ENCODE measurements around the gene CCNQ. TPM values are rescaled to one million over a fixed set of nuclear protein-coding genes. Genes with fewer than 3 reads are reported as not detected.
"Not testable (repeated sequence)": the region's sequence is repeated elsewhere in the genome, so short reads cannot be mapped to it uniquely, and the experiment has no call there.

The CCNQ gene
- total and polyA plus RNA-seq, 2 experiments from 2014 or later, result 34.5 to 45.5 TPM

- DNase-seq, result no peak
- H3K9ac ChIP-seq, result no peak overlapping the region
- H3K4me2 ChIP-seq (ENCODE audit: unreplicated experiment), result no peak overlapping the region
- in situ Hi-C loops (cut with MboI), result no loop called here
- WGBS, 2 experiments (ENCODE audit: low coverage in 1 of 2, low lambda C conversion rate in 2 of 2, missing lambda C conversion rate in 2 of 2), result 81 to 83% methylated on average over 18 to 19 of the region's 23 CpGs
- no peak overlapping the region for H2AFZ ChIP-seq
- no peak overlapping the region for H3K4me3 ChIP-seq
- no peaks in the 10 kb centered on the region for H3K27me3 ChIP-seq (replicated peaks; ENCODE audit: insufficient read depth)
- no peaks in the 10 kb centered on the region for H3K4me1 ChIP-seq (ENCODE audit: insufficient read depth)
- no peaks in the 10 kb centered on the region for H3K79me2 ChIP-seq (ENCODE audit: insufficient read depth)
- no peaks in the 10 kb centered on the region for H3F3A ChIP-seq (ENCODE audit: insufficient read depth)
- no peaks in the 10 kb centered on the region for H3K36me3 ChIP-seq (ENCODE audit: low read depth)
- no peaks in the 10 kb centered on the region for H3K9me3 ChIP-seq (ENCODE audit: low read depth)
- no peaks in the 10 kb centered on the region for H3K9me2 ChIP-seq (ENCODE audit: insufficient read depth)
- no peak overlapping the region for H3K27ac ChIP-seq
- TF ChIP-seq EZH2phosphoT487 (IDR thresholded peaks at IDR 0.05; ENCODE audit: insufficient read depth, low read depth) (no peak), EZH2 (IDR thresholded peaks at IDR 0.05; ENCODE audit: insufficient read depth, poor library complexity, severe bottlenecking) (no peak)
- H4K20me1 ChIP-seq (ENCODE audit: insufficient read depth), result no peaks in the 10 kb centered on the region
These were observed 7.6 kb upstream of the CCNQ start for GRCh38 chrX:153606503-153606902.

- H3K4me3 ChIP-seq; H3K79me2 ChIP-seq (ENCODE audit: insufficient read depth); H3K9me3 ChIP-seq (ENCODE audit: low read depth); H4K20me1 ChIP-seq (ENCODE audit: insufficient read depth); H3K9me2 ChIP-seq (ENCODE audit: insufficient read depth); H2AFZ ChIP-seq; H3K4me1 ChIP-seq (ENCODE audit: insufficient read depth); H3K27ac ChIP-seq; in situ Hi-C loops (cut with MboI); H3K4me2 ChIP-seq (ENCODE audit: unreplicated experiment); DNase-seq; H3F3A ChIP-seq (ENCODE audit: insufficient read depth); H3K27me3 ChIP-seq (replicated peaks; ENCODE audit: insufficient read depth); H3K9ac ChIP-seq; H3K36me3 ChIP-seq (ENCODE audit: low read depth): not testable (repeated sequence)
- WGBS, 2 experiments (ENCODE audit: low coverage in 1 of 2, low lambda C conversion rate in 2 of 2, missing lambda C conversion rate in 2 of 2), result 71 to 73% methylated on average over 12 to 17 of the region's 18 CpGs
These were observed 5.9 kb upstream of the CCNQ start for GRCh38 chrX:153604666-153605380.

GRCh38 chrX:153603131-153603656, 4.3 kb upstream of the CCNQ start:
- no peak overlapping the region for H3K4me3 ChIP-seq
- H3K27me3 ChIP-seq (replicated peaks; ENCODE audit: insufficient read depth), result no peaks in the 10 kb centered on the region
- in situ Hi-C loops (cut with MboI), result no loop called here
- no peak overlapping the region for H3K4me2 ChIP-seq (ENCODE audit: unreplicated experiment)
- WGBS, 2 experiments (ENCODE audit: low coverage in 1 of 2, low lambda C conversion rate in 2 of 2, missing lambda C conversion rate in 2 of 2), result 67 to 83% methylated on average over 4 to 8 of the region's 17 CpGs
- peaks cover 2% of the 10 kb centered on the region for H3K79me2 ChIP-seq (ENCODE audit: insufficient read depth)
- H3K9ac ChIP-seq, result no peak overlapping the region
- TF ChIP-seq EZH2 (IDR thresholded peaks at IDR 0.05; ENCODE audit: insufficient read depth, poor library complexity, severe bottlenecking) (no peak), EZH2phosphoT487 (IDR thresholded peaks at IDR 0.05; ENCODE audit: insufficient read depth, low read depth) (no peak)
- no peaks in the 10 kb centered on the region for H3K9me3 ChIP-seq (ENCODE audit: low read depth)
- no peaks in the 10 kb centered on the region for H3F3A ChIP-seq (ENCODE audit: insufficient read depth)
- no peak overlapping the region for H3K27ac ChIP-seq
- no peaks in the 10 kb centered on the region for H4K20me1 ChIP-seq (ENCODE audit: insufficient read depth)
- no peaks in the 10 kb centered on the region for H3K9me2 ChIP-seq (ENCODE audit: insufficient read depth)
- H2AFZ ChIP-seq, result no peak overlapping the region
- no peaks in the 10 kb centered on the region for H3K36me3 ChIP-seq (ENCODE audit: low read depth)
- DNase-seq, result no peak
- H3K4me1 ChIP-seq (ENCODE audit: insufficient read depth), result no peaks in the 10 kb centered on the region

- TF ChIP-seq EZH2 (IDR thresholded peaks at IDR 0.05; ENCODE audit: insufficient read depth, poor library complexity, severe bottlenecking), result no peak
- TF ChIP-seq EZH2phosphoT487 (IDR thresholded peaks at IDR 0.05; ENCODE audit: insufficient read depth, low read depth), result no peak
- H3K4me1 ChIP-seq (ENCODE audit: insufficient read depth), result no peaks in the 10 kb centered on the region
- no peak overlapping the region for H3K4me2 ChIP-seq (ENCODE audit: unreplicated experiment)
- H3K27ac ChIP-seq, result no peak overlapping the region
- no peaks in the 10 kb centered on the region for H4K20me1 ChIP-seq (ENCODE audit: insufficient read depth)
- H2AFZ ChIP-seq, result no peak overlapping the region
- no peaks in the 10 kb centered on the region for H3K36me3 ChIP-seq (ENCODE audit: low read depth)
- 64 to 75% methylated on average over 3 of the region's 3 CpGs for WGBS, 2 experiments (ENCODE audit: low coverage in 1 of 2, low lambda C conversion rate in 2 of 2, missing lambda C conversion rate in 2 of 2)
- H3K9ac ChIP-seq, result no peak overlapping the region
- no peak overlapping the region for H3K4me3 ChIP-seq
- no peaks in the 10 kb centered on the region for H3K9me2 ChIP-seq (ENCODE audit: insufficient read depth)
- H3K27me3 ChIP-seq (replicated peaks; ENCODE audit: insufficient read depth), result no peaks in the 10 kb centered on the region
- no peak for DNase-seq
- in situ Hi-C loops (cut with MboI), result no loop called here
- H3F3A ChIP-seq (ENCODE audit: insufficient read depth), result no peaks in the 10 kb centered on the region
- H3K79me2 ChIP-seq (ENCODE audit: insufficient read depth), result peaks cover 8% of the 10 kb centered on the region
- no peaks in the 10 kb centered on the region for H3K9me3 ChIP-seq (ENCODE audit: low read depth)
These were observed 3.7 kb upstream of the CCNQ start for GRCh38 chrX:153602601-153603000.
